A673 (cell line): ENCODE data around the gene ZFR.

Experiments used
- EZH2 ChIP-seq: fragments of 200-600 bp; sonication (generic); IDR thresholded peaks from 2 replicates; pipeline ENCODE4 v1.6.1; 2017; ENCODE audit warnings: borderline replicate concordance, low read depth, mild to moderate bottlenecking, mixed read lengths, antibody characterized with exemption, low read length; ENCODE audit not compliant: poor library complexity, severe bottlenecking
- TF ChIP-seq, protein P1 (sequence below): fragments of 300-800, 200-600 bp; sonication (generic); conservative IDR thresholded peaks from 2 replicates; pipeline ENCODE4 v1.5.1; 2017; ENCODE audit warnings: low read depth, mild to moderate bottlenecking, antibody characterized with exemption, low read length, moderate library complexity, mixed read lengths

GRCh38 chr5:32322882-32323281, 121.7 kb downstream of the ZFR start:
- TF ChIP-seq, protein P1, sequence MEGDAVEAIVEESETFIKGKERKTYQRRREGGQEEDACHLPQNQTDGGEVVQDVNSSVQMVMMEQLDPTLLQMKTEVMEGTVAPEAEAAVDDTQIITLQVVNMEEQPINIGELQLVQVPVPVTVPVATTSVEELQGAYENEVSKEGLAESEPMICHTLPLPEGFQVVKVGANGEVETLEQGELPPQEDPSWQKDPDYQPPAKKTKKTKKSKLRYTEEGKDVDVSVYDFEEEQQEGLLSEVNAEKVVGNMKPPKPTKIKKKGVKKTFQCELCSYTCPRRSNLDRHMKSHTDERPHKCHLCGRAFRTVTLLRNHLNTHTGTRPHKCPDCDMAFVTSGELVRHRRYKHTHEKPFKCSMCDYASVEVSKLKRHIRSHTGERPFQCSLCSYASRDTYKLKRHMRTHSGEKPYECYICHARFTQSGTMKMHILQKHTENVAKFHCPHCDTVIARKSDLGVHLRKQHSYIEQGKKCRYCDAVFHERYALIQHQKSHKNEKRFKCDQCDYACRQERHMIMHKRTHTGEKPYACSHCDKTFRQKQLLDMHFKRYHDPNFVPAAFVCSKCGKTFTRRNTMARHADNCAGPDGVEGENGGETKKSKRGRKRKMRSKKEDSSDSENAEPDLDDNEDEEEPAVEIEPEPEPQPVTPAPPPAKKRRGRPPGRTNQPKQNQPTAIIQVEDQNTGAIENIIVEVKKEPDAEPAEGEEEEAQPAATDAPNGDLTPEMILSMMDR = no peak
- TF ChIP-seq EZH2 = no peak
